GM12864 (cell line): ENCODE results near the gene OLR1.

Experiments used
- DNase-seq: peaks from one replicate; pipeline ENCODE4 v3.0.0-alpha.2; 2011; ENCODE audit warnings: low read depth
- H3K4me3 ChIP-seq: 2 replicates; pipeline ENCODE4 v1.5.1; 2011; ENCODE audit warnings: mild to moderate bottlenecking, low read depth, low read length, control low read depth
- TF ChIP-seq, protein P1 (sequence below): IDR thresholded peaks from 2 replicates; pipeline ENCODE4 v1.5.1; 2011; ENCODE audit warnings: low read depth, mild to moderate bottlenecking, moderate library complexity, low read length, control low read depth, inconsistent platforms; ENCODE audit errors: missing control alignments

Gene OLR1

DNA sequence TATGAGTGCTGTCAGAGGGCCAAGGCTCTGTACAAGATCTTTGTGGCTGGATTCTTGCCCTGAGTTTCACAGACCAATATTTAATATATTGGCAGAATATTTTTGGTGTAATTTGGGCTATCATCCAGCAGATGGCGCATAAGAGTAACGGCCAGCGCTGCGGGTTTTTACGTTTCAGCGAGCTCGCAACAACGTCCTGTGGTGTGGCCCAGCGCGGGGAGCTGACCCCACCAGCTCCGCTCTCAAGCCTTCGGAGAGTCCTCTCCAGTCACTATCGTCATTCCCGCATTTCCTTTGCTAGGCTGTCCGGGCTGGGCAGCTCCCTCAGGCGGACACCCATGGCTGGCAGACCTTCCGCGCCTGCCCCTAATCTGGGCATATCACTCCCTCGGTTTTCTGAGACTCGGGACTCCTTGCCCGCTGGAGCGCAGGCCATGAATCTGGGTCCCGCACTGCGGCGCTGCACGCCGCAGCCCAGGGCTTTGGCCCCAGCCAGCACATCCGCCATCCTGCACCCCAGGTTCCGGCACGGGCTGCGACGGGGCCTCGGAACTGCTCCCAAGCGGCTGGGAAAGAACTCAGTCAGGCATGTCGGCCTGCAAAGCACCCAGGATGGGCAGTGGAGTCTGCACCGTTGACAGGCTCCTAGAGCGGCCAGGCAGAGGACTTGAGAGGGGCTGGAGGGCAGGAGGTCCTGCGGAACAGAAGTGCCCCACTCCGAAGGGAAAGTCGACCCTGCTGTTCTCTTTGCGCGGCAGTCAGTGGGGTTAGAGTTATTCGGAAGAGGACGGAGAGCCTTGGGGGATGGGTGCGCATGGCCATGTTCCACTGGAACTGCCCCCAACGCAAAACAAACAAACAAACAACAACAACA, 18.4 kb downstream of the OLR1 start:
- DNase-seq: no peak
- TF ChIP-seq, protein P1, sequence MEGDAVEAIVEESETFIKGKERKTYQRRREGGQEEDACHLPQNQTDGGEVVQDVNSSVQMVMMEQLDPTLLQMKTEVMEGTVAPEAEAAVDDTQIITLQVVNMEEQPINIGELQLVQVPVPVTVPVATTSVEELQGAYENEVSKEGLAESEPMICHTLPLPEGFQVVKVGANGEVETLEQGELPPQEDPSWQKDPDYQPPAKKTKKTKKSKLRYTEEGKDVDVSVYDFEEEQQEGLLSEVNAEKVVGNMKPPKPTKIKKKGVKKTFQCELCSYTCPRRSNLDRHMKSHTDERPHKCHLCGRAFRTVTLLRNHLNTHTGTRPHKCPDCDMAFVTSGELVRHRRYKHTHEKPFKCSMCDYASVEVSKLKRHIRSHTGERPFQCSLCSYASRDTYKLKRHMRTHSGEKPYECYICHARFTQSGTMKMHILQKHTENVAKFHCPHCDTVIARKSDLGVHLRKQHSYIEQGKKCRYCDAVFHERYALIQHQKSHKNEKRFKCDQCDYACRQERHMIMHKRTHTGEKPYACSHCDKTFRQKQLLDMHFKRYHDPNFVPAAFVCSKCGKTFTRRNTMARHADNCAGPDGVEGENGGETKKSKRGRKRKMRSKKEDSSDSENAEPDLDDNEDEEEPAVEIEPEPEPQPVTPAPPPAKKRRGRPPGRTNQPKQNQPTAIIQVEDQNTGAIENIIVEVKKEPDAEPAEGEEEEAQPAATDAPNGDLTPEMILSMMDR: peak; percentile 74
- peak overlapping the region; percentile 47 for H3K4me3 ChIP-seq

DNA sequence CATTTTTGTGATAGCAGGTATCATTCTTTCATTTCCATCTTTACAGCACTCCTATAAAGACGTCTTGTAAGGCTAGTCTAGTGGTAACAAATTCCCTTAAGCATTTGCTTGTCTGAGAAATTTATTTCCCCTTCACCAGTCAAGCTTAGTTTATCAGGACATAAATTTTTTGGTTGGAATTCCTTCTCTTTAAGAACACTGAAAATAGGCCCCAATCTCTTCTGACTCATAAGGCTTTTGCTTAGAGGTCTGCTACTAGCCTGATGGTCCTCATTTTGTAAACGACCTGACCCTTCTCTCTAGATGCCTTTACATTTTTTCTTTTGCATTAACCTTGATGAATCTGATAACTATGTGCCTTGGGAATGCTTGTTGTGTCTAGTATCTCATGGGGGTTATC, 20.3 kb downstream of the OLR1 start:
- no peak overlapping the region for H3K4me3 ChIP-seq
- no peak for DNase-seq
- TF ChIP-seq, protein P1: no peak

DNA sequence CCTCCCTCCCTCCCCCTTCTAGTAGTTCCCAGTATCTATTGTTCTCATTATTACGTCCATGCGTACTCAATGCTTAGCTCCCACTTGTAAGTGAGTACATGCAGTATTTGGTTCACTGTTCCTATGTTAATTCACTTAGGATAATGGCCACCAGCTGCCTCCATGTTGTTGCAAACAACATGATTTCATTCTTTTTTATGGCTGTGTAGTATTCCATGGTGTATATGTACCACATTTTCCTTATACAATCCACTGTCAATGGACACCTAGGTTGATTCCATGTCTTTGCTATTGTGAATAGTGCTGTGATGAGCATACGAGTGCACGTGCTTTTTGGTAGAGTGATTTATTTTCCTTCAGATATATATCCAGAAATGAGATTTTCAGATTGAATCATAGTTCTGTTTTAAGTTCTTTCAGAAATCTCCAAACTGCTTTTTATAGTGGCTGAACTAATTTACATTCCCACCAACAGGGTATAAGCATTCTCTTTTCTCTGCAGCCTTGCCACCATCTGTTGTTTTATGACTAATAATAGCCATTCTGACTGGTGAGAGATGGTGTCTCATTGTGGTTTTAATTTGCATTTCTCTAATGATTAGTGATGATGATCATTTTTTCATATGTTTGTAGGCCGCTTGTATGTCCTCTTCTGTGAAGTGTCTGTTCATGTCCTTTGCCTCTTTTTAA, 24.1 kb downstream of the OLR1 start:
- TF ChIP-seq, protein P1: no peak
- no peak overlapping the region for H3K4me3 ChIP-seq
- DNase-seq: no peak

DNA sequence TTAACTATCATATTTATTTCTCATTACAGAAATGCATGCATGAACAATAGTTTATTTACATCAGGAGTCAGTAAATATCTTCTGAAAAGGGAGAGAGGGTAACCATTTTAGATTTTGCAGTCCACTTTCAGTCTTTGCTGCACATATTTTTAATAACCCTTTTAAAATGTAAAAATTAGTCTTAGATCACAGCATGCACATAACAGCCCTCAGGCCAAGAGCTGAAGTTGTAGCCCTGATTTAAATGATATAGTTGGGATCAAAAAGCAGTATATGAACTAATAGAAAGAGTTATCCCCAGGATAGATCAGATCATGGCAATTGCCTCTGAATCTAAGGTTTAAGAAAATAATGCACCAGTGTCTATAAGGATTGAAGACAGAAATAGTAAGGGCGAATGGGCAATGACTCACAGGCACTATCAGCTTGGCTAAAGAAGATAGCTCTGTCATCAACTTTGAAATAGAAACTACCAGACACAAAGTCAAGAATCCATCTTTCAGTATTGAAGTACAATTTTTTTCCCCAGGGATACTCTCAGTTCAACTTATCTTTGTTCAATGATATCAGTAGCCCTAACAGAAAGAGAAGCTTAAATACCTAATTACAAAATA, 28.8 kb downstream of the OLR1 start:
- TF ChIP-seq, protein P1: no peak
- DNase-seq: no peak

DNA sequence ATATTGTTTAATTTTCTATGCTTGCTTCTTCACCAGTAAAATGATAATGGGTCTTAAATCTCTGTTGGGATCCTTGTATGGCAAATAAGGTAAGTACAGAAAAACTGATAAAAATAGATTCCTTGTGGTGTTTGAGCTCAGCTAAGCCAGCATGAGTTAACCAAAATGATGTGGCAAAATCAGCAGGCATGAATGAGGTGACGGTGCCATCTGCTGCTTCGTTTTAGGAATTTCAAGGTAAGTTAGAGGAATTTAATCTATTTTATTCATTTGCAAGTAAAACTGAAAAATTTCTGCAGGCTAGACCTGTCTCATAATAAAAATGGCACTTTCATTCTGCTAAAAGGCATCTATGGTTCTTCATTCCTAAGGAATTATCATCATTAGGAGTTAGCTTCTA, 31.9 kb downstream of the OLR1 start:
- DNase-seq: no peak
- H3K4me3 ChIP-seq: no peak overlapping the region
- TF ChIP-seq, protein P1: peak; percentile 45

More for the DNA sequence above, 28.8 kb downstream of the OLR1 start:
- no peak overlapping the region for H3K4me3 ChIP-seq

GRCh38 chr12:10136637-10137205, 35.2 kb downstream of the OLR1 start:
- TF ChIP-seq, protein P1: no peak
- H3K4me3 ChIP-seq: no peak overlapping the region
- no peak for DNase-seq
